CD14-positive monocyte (primary cell): ENCODE results near the gene ZNF248. TPM values are rescaled to one million over a fixed set of nuclear protein-coding genes. Genes with fewer than 3 reads are reported as not detected.

Source experiments
- DNase-seq, 3 donors: peaks; one replicate each; pipeline ENCODE4 v3.0.0-alpha.2; 2011 to 2022
- H2AFZ ChIP-seq: 2 replicates; pipeline ENCODE4 v1.6.0; 2012; ENCODE audit warnings: mild to moderate bottlenecking, low read depth, low read length, inconsistent platforms; ENCODE audit not compliant: insufficient read depth, poor library complexity, severe bottlenecking
- H3K27ac ChIP-seq, 2 donors: 1 replicate in 1 of 2; 2 replicates in 1 of 2; pipeline ENCODE4 v1.5.1; 2012 to 2013; ENCODE audit warnings: low read length in 2 of 2, control low read depth in 1 of 2, inconsistent platforms in 1 of 2, low read depth in 1 of 2, mild to moderate bottlenecking in 1 of 2
- H3K27me3 ChIP-seq, 2 donors: one replicate each; pipeline versions ENCODE4 v1.6.0 to v1.6.1; 2011 to 2013; ENCODE audit warnings: low read length in 2 of 2; ENCODE audit not compliant: control insufficient read depth in 2 of 2, insufficient read depth in 2 of 2
- H3K36me3 ChIP-seq, 2 donors: replicated peaks in 1 of 2; 1 replicate in 1 of 2; 2 replicates in 1 of 2; pipeline versions ENCODE4 v1.5.1 to v1.6.1; 2012 to 2013; ENCODE audit warnings: low read length in 2 of 2, control low read depth in 1 of 2, inconsistent platforms in 1 of 2, mild to moderate bottlenecking in 1 of 2; ENCODE audit not compliant: insufficient read depth in 2 of 2, control insufficient read depth in 1 of 2
- H3K4me1 ChIP-seq, 2 donors: 1 replicate in 1 of 2; 2 replicates in 1 of 2; pipeline versions ENCODE4 v1.5.1 to v1.6.1; 2012 to 2013; ENCODE audit warnings: low read length in 2 of 2, control low read depth in 1 of 2, inconsistent platforms in 1 of 2, mild to moderate bottlenecking in 1 of 2, moderate library complexity in 1 of 2; ENCODE audit not compliant: insufficient read depth in 2 of 2, control insufficient read depth in 1 of 2
- H3K4me2 ChIP-seq: replicated peaks from 2 replicates; pipeline ENCODE3; 2012; ENCODE audit warnings: low read length, moderate library complexity, mild to moderate bottlenecking; ENCODE audit not compliant: poor library complexity, severe bottlenecking; ENCODE audit errors: extremely low read depth
- H3K4me3 ChIP-seq, 3 experiments: fragments of 200-600 bp in 1 of 3; sonication (generic) in 1 of 3; replicated peaks in 1 of 3; 1 replicate in 2 of 3; 2 replicates in 1 of 3; pipeline ENCODE4 v1.5.1; 2011 to 2013; ENCODE audit warnings: low read length in 3 of 3, mild to moderate bottlenecking in 3 of 3, control low read depth in 2 of 3, low read depth in 2 of 3, inconsistent platforms in 1 of 3, moderate library complexity in 1 of 3
- H3K79me2 ChIP-seq: 2 replicates; pipeline ENCODE4 v1.6.0; 2012; ENCODE audit warnings: mild to moderate bottlenecking, control low read depth, inconsistent platforms, low read length, moderate library complexity; ENCODE audit not compliant: insufficient read depth
- H3K9ac ChIP-seq: 2 replicates; pipeline ENCODE4 v1.6.0; 2017; ENCODE audit warnings: low read length, mild to moderate bottlenecking; ENCODE audit not compliant: insufficient read depth, poor library complexity, severe bottlenecking
- H3K9me3 ChIP-seq, 2 donors: replicated peaks in 1 of 2; 1 replicate in 1 of 2; 2 replicates in 1 of 2; pipeline versions ENCODE4 v1.5.1 to v1.6.1; 2012 to 2013; ENCODE audit warnings: low read length in 2 of 2, control low read depth in 1 of 2; ENCODE audit not compliant: control insufficient read depth in 1 of 2, insufficient read depth in 1 of 2
- H4K20me1 ChIP-seq: 2 replicates; pipeline ENCODE4 v1.6.0; 2012; ENCODE audit warnings: mild to moderate bottlenecking, low read length, control low read depth, moderate library complexity; ENCODE audit not compliant: insufficient read depth
- H3K27ac Mint-ChIP-seq, 7 donors: one replicate each; pipeline ENCODE4 v1.8.0; 2020; ENCODE audit warnings: mild to moderate bottlenecking in 7 of 7, mixed read lengths in 7 of 7, moderate library complexity in 6 of 7, inconsistent platforms in 2 of 7
- H3K27me3 Mint-ChIP-seq, 3 donors: one replicate each; pipeline ENCODE4 v1.8.0; 2021 to 2022; ENCODE audit warnings: low read depth in 3 of 3, mild to moderate bottlenecking in 3 of 3, mixed read lengths in 3 of 3, moderate library complexity in 3 of 3, inconsistent platforms in 1 of 3
- H3K36me3 Mint-ChIP-seq, 2 donors: one replicate each; pipeline ENCODE4 v1.8.0; 2020; ENCODE audit warnings: mixed read lengths in 2 of 2, inconsistent platforms in 1 of 2, mild to moderate bottlenecking in 1 of 2
- H3K4me1 Mint-ChIP-seq: one replicate; pipeline ENCODE4 v1.8.0; 2020; ENCODE audit warnings: mild to moderate bottlenecking, mixed read lengths
- H3K4me3 Mint-ChIP-seq, 2 donors: one replicate each; pipeline ENCODE4 v1.8.0; 2020; ENCODE audit warnings: mild to moderate bottlenecking in 2 of 2, mixed read lengths in 2 of 2, moderate library complexity in 1 of 2
- H3K9me3 Mint-ChIP-seq, 7 donors: one replicate each; pipeline ENCODE4 v1.8.0; 2020 to 2022; ENCODE audit warnings: mixed read lengths in 7 of 7, mild to moderate bottlenecking in 6 of 7, moderate library complexity in 6 of 7, inconsistent platforms in 2 of 7
- WGBS: methylation state at CpG from one replicate; pipeline ENCODE4 v1.1.5; 2013; ENCODE audit warnings: missing lambda C conversion rate; ENCODE audit not compliant: insufficient coverage; 5-methylcytosine and 5-hydroxymethylcytosine counted together
- intact Hi-C, 2 donors: fragments of 100-400 bp; cut with micrococcal nuclease; formaldehyde crosslinking; loops; one replicate each; pipeline versions ENCODE4 v1.15.0 to v1.15.1; 2023
- polyA plus RNA-seq, 3 donors: library from polyadenylated mRNA; depleted of rRNA in 1 of 3; unstranded in 2 of 3; stranded (reverse) in 1 of 3; fragments of 300-500 nt in 2 of 3; fragments of >200 nt in 1 of 3; fragmentation: Illumina TruSeq in 2 of 3; gene quantifications; 1 replicate in 2 of 3; 2 replicates in 1 of 3; pipeline ENCODE4 v1.2.3, GENCODE V29; 2012 to 2021
- TF ChIP-seq, protein P1 (sequence below): fragments of 200-600 bp; IDR thresholded peaks from one replicate; pipeline ENCODE4 v1.8.0; 2022; ENCODE audit warnings: antibody characterized with exemption, mild to moderate bottlenecking

ZNF248 gene
- polyA plus RNA-seq, 3 donors = 0.44 to 2.2 (median 0.94) TPM

DNA sequence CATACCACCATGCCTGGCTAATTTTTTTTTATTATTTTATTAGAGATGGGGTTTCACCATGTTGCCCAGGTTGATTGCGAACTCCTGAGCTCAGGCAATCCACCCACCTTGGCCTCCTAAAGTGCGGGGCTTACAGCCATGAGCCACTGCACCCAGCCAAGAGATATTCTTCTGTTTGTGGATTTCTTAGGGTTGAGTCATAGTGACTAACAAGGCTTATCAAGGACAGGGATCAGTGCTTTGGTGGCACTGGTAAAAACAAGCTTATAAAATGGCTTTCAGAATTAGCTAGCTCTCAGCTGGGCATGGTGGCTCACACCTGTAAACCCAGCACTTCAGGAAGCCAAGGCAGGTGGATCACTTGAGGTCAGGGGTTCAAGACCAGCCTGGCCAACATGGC is 122.4 kb downstream of the ZNF248 start:
- Histone ChIP-seq H4K20me1 (no peaks in the 10 kb centered on the region), H3K79me2 (no peaks in the 10 kb centered on the region), H3K27me3 (no peaks in the 10 kb centered on the region), H3K4me2 (no peak overlapping the region), H3K4me1 (no peaks in the 10 kb centered on the region), H3K4me3 (no peak overlapping the region), H3K9me3 (peaks cover 23 to 38% of the 10 kb centered on the region in 2 donors), H2AFZ (no peak overlapping the region), H3K36me3 (no peaks in the 10 kb centered on the region), H3K27ac (no peak overlapping the region), H3K9ac (no peak overlapping the region)
- TF ChIP-seq, protein P1, sequence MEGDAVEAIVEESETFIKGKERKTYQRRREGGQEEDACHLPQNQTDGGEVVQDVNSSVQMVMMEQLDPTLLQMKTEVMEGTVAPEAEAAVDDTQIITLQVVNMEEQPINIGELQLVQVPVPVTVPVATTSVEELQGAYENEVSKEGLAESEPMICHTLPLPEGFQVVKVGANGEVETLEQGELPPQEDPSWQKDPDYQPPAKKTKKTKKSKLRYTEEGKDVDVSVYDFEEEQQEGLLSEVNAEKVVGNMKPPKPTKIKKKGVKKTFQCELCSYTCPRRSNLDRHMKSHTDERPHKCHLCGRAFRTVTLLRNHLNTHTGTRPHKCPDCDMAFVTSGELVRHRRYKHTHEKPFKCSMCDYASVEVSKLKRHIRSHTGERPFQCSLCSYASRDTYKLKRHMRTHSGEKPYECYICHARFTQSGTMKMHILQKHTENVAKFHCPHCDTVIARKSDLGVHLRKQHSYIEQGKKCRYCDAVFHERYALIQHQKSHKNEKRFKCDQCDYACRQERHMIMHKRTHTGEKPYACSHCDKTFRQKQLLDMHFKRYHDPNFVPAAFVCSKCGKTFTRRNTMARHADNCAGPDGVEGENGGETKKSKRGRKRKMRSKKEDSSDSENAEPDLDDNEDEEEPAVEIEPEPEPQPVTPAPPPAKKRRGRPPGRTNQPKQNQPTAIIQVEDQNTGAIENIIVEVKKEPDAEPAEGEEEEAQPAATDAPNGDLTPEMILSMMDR = no peak
- H3K4me1 Mint-ChIP-seq = no peaks in the 10 kb centered on the region
- no peaks in the 10 kb centered on the region for H3K36me3 Mint-ChIP-seq
- H3K27ac Mint-ChIP-seq = no peak overlapping the region
- no peak overlapping the region for H3K4me3 Mint-ChIP-seq
- peaks cover 0 to 1% (median 0%) of the 10 kb centered on the region in 3 donors for H3K27me3 Mint-ChIP-seq
- peaks cover 14 to 52% (median 28%) of the 10 kb centered on the region in 7 donors for H3K9me3 Mint-ChIP-seq
- WGBS = 100% methylated on average over 1 of the region's 2 CpGs
- DNase-seq = no peak
- intact Hi-C loops = no loop called here

Other genes starting within 250 kb of the ZNF248 start
- gene ZNF25, start 119.0 kb upstream of the ZNF248 start, polyA plus RNA-seq = 1 to 10 TPM; 5.5 to 6.7 (median 6.2) TPM
- gene ZNF33A, start 153.1 kb upstream of the ZNF248 start, polyA plus RNA-seq = 10 to 100 TPM; 10.0 to 24.8 (median 10.3) TPM
- 1 to 10 TPM in 2 of 3 donors, under 1 TPM in 1; 0.25 to 3.4 (median 1.6) TPM for gene ZNF37A, start 236.7 kb upstream of the ZNF248 start, polyA plus RNA-seq